HG03571 (cell line): Measurements from ENCODE around the gene AARS2.

Experiments used
- ATAC-seq: cut with Tn5 transposase; IDR thresholded peaks from one replicate; pipeline ENCODE4 v1.9.1; 2021; ENCODE audit not compliant: unreplicated experiment

AARS2 gene

GRCh38 chr6:44276667-44277640 is 36.2 kb downstream of the AARS2 start:
- no peak for ATAC-seq

GRCh38 chr6:44275749-44276648 is 37.1 kb downstream of the AARS2 start:
- ATAC-seq, result no peak

- no peak for ATAC-seq
These were observed 37.8 kb downstream of the AARS2 start for GRCh38 chr6:44275271-44275748.

- ATAC-seq, result no peak
These were observed 39.5 kb downstream of the AARS2 start for GRCh38 chr6:44273617-44274016.

GRCh38 chr6:44272999-44273566 is 40.1 kb downstream of the AARS2 start:
- ATAC-seq, result no peak

GRCh38 chr6:44272529-44272928 is 40.6 kb downstream of the AARS2 start:
- no peak for ATAC-seq

GRCh38 chr6:44271914-44272313 is 41.2 kb downstream of the AARS2 start:
- ATAC-seq, result no peak

- no peak for ATAC-seq
These were observed 41.8 kb downstream of the AARS2 start for GRCh38 chr6:44271406-44271723.

GRCh38 chr6:44270526-44271405 is 42.4 kb downstream of the AARS2 start:
- ATAC-seq, result no peak

- ATAC-seq, result no peak
These were observed 43.1 kb downstream of the AARS2 start, which contains the start of gene TMEM151B for GRCh38 chr6:44269921-44270525. Gene TMEM151B (plus strand): TSS chr6:44270450. CDS start chr6:44270743, 293 bp downstream.

- ATAC-seq, result no peak
These were observed 43.8 kb downstream of the AARS2 start for GRCh38 chr6:44269178-44269920.

- no peak for ATAC-seq
These were observed 45.0 kb downstream of the AARS2 start for GRCh38 chr6:44268095-44268628.

- ATAC-seq, result no peak
These were observed 45.9 kb downstream of the AARS2 start for GRCh38 chr6:44267252-44267651.

- peak; percentile 27 for ATAC-seq
These were observed 46.8 kb downstream of the AARS2 start for GRCh38 chr6:44266347-44266746.

- no peak for ATAC-seq
These were observed 47.4 kb downstream of the AARS2 start for GRCh38 chr6:44265722-44266233.

- ATAC-seq, result peak; percentile 34
These were observed 48.0 kb downstream of the AARS2 start, which contains the start of gene NFKBIE for GRCh38 chr6:44265007-44265721. Gene NFKBIE (minus strand): TSS chr6:44265551. CDS start chr6:44265346, 205 bp downstream.

- ATAC-seq, result peak; percentile 29
These were observed 48.8 kb downstream of the AARS2 start for GRCh38 chr6:44264154-44265006.
